Endothelial cell of umbilical vein (primary cell): ENCODE results near the gene ATP5PD. TPM values are rescaled to one million over a fixed set of nuclear protein-coding genes. Genes with fewer than 3 reads are reported as not detected.

Experiments
- BruUV-seq: library from RNA; stranded (reverse); fragments of 400-500 nt; replicated peaks from 2 replicates; lab custom pipeline; 2021; lab: Mats Ljungman, UMichigan
- CTCF ChIA-PET: fragments of 300-600, 350-600 bp; sonication (Branson Sonifier 250); formaldehyde crosslinking; loops from one replicate; lab custom pipeline; 2021; ENCODE audit warnings: antibody characterized with exemption, inconsistent platforms; lab: Charles Lee
- POLR2A ChIA-PET: fragments of 300-600, 350-600 bp; sonication (Branson Sonifier 250); formaldehyde crosslinking; loops from one replicate; lab custom pipeline; 2021; ENCODE audit warnings: antibody characterized with exemption, inconsistent platforms; lab: Charles Lee
- DNase-seq: peaks from one replicate; pipeline ENCODE4 v3.0.0-alpha.2; 2011; ENCODE audit warnings: low read depth, low spot score
- FAIRE-seq: peaks from 2 replicates; lab custom pipeline; 2011; peaks lifted over from hg19 to GRCh38; lab: Jason Lieb, UNC
- H2AFZ ChIP-seq: 2 replicates; pipeline ENCODE4 v1.6.0; 2012; ENCODE audit warnings: low read depth, low read length, control low read depth, inconsistent platforms
- H3K27ac ChIP-seq: 2 replicates; pipeline ENCODE4 v1.5.1; 2011; ENCODE audit warnings: low read depth, mild to moderate bottlenecking, control low read depth, low read length, moderate library complexity; ENCODE audit not compliant: insufficient read depth
- H3K27me3 ChIP-seq, 2 experiments: 2 replicates each; pipeline versions ENCODE4 v1.6.0 to v1.6.1; 2011; ENCODE audit warnings: low read length in 2 of 2, mixed read lengths in 1 of 2; ENCODE audit not compliant: control insufficient read depth in 2 of 2, insufficient read depth in 2 of 2
- H3K36me3 ChIP-seq, 2 experiments: 2 replicates in 1 of 2; 3 replicates in 1 of 2; pipeline ENCODE4 v1.5.1; 2011; ENCODE audit warnings: low read length in 2 of 2, mild to moderate bottlenecking in 1 of 2, moderate library complexity in 1 of 2; ENCODE audit not compliant: control insufficient read depth in 2 of 2, insufficient read depth in 2 of 2; ENCODE audit errors: extremely low read depth in 1 of 2
- H3K4me1 ChIP-seq: 3 replicates; pipeline ENCODE4 v1.5.1; 2011; ENCODE audit warnings: mild to moderate bottlenecking, low read length; ENCODE audit not compliant: control insufficient read depth, insufficient read depth; ENCODE audit errors: extremely low read depth
- H3K4me2 ChIP-seq: 2 replicates; pipeline ENCODE4 v1.6.1; 2011; ENCODE audit warnings: low read length, control low read depth, mixed read lengths; ENCODE audit not compliant: insufficient read depth
- H3K4me3 ChIP-seq, 3 experiments: fragments of 200-600 bp in 1 of 3; sonication (generic), shearing (Covaris generic) in 1 of 3; replicated peaks in 1 of 3; 2 replicates each; pipeline ENCODE4 v1.5.1; 2011 to 2016; ENCODE audit warnings: control low read depth in 3 of 3, low read length in 3 of 3, mild to moderate bottlenecking in 2 of 3, inconsistent platforms in 1 of 3, low read depth in 1 of 3, moderate library complexity in 1 of 3; ENCODE audit not compliant: insufficient read depth in 1 of 3
- H3K79me2 ChIP-seq: 2 replicates; pipeline ENCODE4 v1.6.0; 2012; ENCODE audit warnings: low read length, inconsistent platforms; ENCODE audit not compliant: control insufficient read depth, insufficient read depth
- H3K9ac ChIP-seq: replicated peaks from 2 replicates; pipeline ENCODE3; 2011; ENCODE audit warnings: low read length, control low read depth; ENCODE audit not compliant: insufficient read depth; ENCODE audit errors: extremely low read depth
- H3K9me1 ChIP-seq: replicated peaks from 3 replicates; pipeline ENCODE4 v1.6.0; 2011; ENCODE audit warnings: mild to moderate bottlenecking, low read length; ENCODE audit not compliant: control insufficient read depth, insufficient read depth; ENCODE audit errors: extremely low read depth
- H3K9me3 ChIP-seq: replicated peaks from 2 replicates; pipeline ENCODE4 v1.5.1; 2012; ENCODE audit warnings: low read length, inconsistent platforms; ENCODE audit not compliant: control insufficient read depth, insufficient read depth
- H4K20me1 ChIP-seq: replicated peaks from 2 replicates; pipeline ENCODE3; 2011; ENCODE audit warnings: mild to moderate bottlenecking, low read length; ENCODE audit not compliant: control insufficient read depth, insufficient read depth; ENCODE audit errors: extremely low read depth
- GATA2 ChIP-seq: IDR thresholded peaks from 2 replicates; pipeline ENCODE4 v1.7.0; 2011; ENCODE audit warnings: low read depth, mild to moderate bottlenecking, moderate library complexity, mixed read lengths, low read length; ENCODE audit not compliant: insufficient read length, insufficient read depth
- JUN ChIP-seq: IDR thresholded peaks from 2 replicates; pipeline ENCODE4 v1.6.1; 2011; ENCODE audit warnings: borderline replicate concordance, low read depth; ENCODE audit not compliant: insufficient read length, insufficient read depth
- MAX ChIP-seq: IDR thresholded peaks from 2 replicates; pipeline ENCODE4 v1.6.1; 2011; ENCODE audit not compliant: insufficient read depth, insufficient read length
- MYC ChIP-seq: IDR thresholded peaks from one replicate; pipeline ENCODE4 v1.6.1; 2011; ENCODE audit warnings: mild to moderate bottlenecking, low read depth, low read length
- POLR2A ChIP-seq: IDR thresholded peaks from 2 replicates; pipeline ENCODE4 v1.6.1; 2012; ENCODE audit warnings: low read depth, mild to moderate bottlenecking, control low read depth, low read length
- POLR2AphosphoS5 ChIP-seq: IDR thresholded peaks from 2 replicates; pipeline ENCODE4 v1.6.1; 2012; ENCODE audit warnings: low read depth, mild to moderate bottlenecking, control low read depth, low read length, moderate library complexity; ENCODE audit not compliant: insufficient read depth
- dilution Hi-C: fragments of 300-500 bp; cut with MboI; formaldehyde crosslinking; loops from one replicate; pipeline ENCODE4 v1.15.0; 2019; ENCODE audit warnings: low sequenced_read_pairs; ENCODE audit not compliant: extremely low pct_ligation_motif_present
- intact Hi-C: fragments of 100-400 bp; cut with micrococcal nuclease; formaldehyde crosslinking; loops from one replicate; pipeline ENCODE4 v1.10.0; 2022
- polyA plus RNA-seq, 4 experiments: library from polyadenylated mRNA; depleted of rRNA in 3 of 4; stranded (reverse) in 3 of 4; unstranded in 1 of 4; fragments of >200 nt; gene quantifications; 2 replicates each; pipeline versions ENCODE4 v1.2.1 to v1.2.3, GENCODE V29; 2011 to 2012; ENCODE audit warnings: missing spikeins in 1 of 4
- total RNA-seq: library from RNA; stranded (reverse); gene quantifications from 2 replicates; pipeline ENCODE4 v1.2.3, GENCODE V29; 2021

The ATP5PD gene
- total and polyA plus RNA-seq, 2 donors (not counting 3 experiments of a cell fraction or from before 2014, with no cell fraction given), result 182 to 200 TPM

- TF ChIP-seq MYC (no peak), GATA2 (no peak), POLR2AphosphoS5 (no peak), MAX (no peak), POLR2A (no peak), JUN (no peak)
Observed at GRCh38 chr17:75091855-75092327, 45.1 kb upstream of the ATP5PD start.

More at GRCh38 chr17:75091855-75092327, 45.1 kb upstream of the ATP5PD start:
- DNase-seq (no peak), FAIRE-seq (no peak)
- CTCF ChIA-PET, result interaction anchor here (1.3 to 2.0 kb wide), 4 partner anchors 11 to 60 kb away, joined by 3 to 24 read pairs (median 8); no protein-coding TSS in a partner anchor
- Histone ChIP-seq H4K20me1 (no peaks in the 10 kb centered on the region), H3K9me3 (no peaks in the 10 kb centered on the region), H3K79me2 (no peaks in the 10 kb centered on the region), H3K4me3 (no peak overlapping the region), H3K36me3 (no peaks in the 10 kb centered on the region), H3K27ac (no peak overlapping the region), H3K27me3 (no peaks in the 10 kb centered on the region), H3K9ac (no peak overlapping the region), H3K4me2 (no peak overlapping the region), H2AFZ (no peak overlapping the region), H3K4me1 (peaks cover 38% of the 10 kb centered on the region), H3K9me1 (no peaks in the 10 kb centered on the region)
- BruUV-seq, result no TSS peak
- dilution Hi-C loops, result no loop called here
- POLR2A ChIA-PET, result interaction anchor here (1.2 kb wide), 1 partner anchor 14 kb away, joined by 3 read pairs; no protein-coding TSS in a partner anchor
- intact Hi-C loops, result no loop called here
